ENCODE data around the gene INSYN2A. TPM values are rescaled to one million over a fixed set of nuclear protein-coding genes. Genes with fewer than 3 reads are reported as not detected.

Gene INSYN2A
- total and polyA plus RNA-seq, 2 of the 13 experiments (the other 11 are each of a cell fraction or from before 2014, with no cell fraction given), result not detected

GRCh38 chr10:127148933-127149220, 47.5 kb downstream of the INSYN2A start (continued):
- TF ChIP-seq AKAP8 (CRISPR knock-in tag; IDR thresholded peaks at IDR 0.05) (no peak), ZNF143 (CRISPR knock-in tag; IDR thresholded peaks at IDR 0.05) (no peak), ZNF777 (CRISPR knock-in tag; IDR thresholded peaks at IDR 0.05) (no peak), ZNF607 (CRISPR knock-in tag; IDR thresholded peaks at IDR 0.05; ENCODE audit: borderline replicate concordance) (no peak), ZNF704 (CRISPR knock-in tag; IDR thresholded peaks at IDR 0.05; ENCODE audit: borderline replicate concordance) (no peak), SALL2 (CRISPR knock-in tag; IDR thresholded peaks at IDR 0.05) (no peak), SAFB2 (CRISPR knock-in tag; IDR thresholded peaks at IDR 0.05; ENCODE audit: borderline replicate concordance, low read depth) (no peak)

GRCh38 chr10:127148066-127148932, 48.1 kb downstream of the INSYN2A start:
- 0 out of 5 replicates have a peak, but pooled peaks cover 1 to 6% of the 10 kb centered on the region in 2 experiments for H3K36me3 ChIP-seq (replicated peaks in 1 of 2; ENCODE audit: control insufficient read depth in 1 of 2, insufficient read depth in 2 of 2, low read length in 2 of 2)
- no peak overlapping the region for H3K27ac ChIP-seq (ENCODE audit: extremely low read length, insufficient read depth, low read length)
- no peaks in the 10 kb centered on the region for H3K9me3 ChIP-seq (ENCODE audit: low read length)
- DNase-seq (ENCODE audit: low spot score) (no peak), ATAC-seq (no peak), FAIRE-seq (no peak)
- H2AFZ ChIP-seq (ENCODE audit: low read length), result no peak overlapping the region
- POLR2A ChIA-PET, result no interaction called here
- intact Hi-C loops (cut with micrococcal nuclease; ENCODE audit: unreplicated experiment), result no loop called here
- in situ Hi-C loops (cut with HindIII; ENCODE audit: extremely low pct_ligation_motif_present, low pct_unique_long_range_greater_than_20kb), result no loop called here
- 0 out of 2 replicates have a peak, but pooled peaks cover 5% of the 10 kb centered on the region for H3K4me1 ChIP-seq (ENCODE audit: insufficient read depth, low read length)
- no peaks in the 10 kb centered on the region for H3K79me2 ChIP-seq (ENCODE audit: insufficient read depth, low read length)
- BruUV-seq (replicated peaks), result no TSS peak
- H3K27me3 ChIP-seq (ENCODE audit: control insufficient read depth in 1 of 2, insufficient read depth in 2 of 2, low read length in 2 of 2), result no peaks in the 10 kb centered on the region
- H3K9ac ChIP-seq (ENCODE audit: insufficient read depth, low read depth, low read length), result no peak overlapping the region
- no peaks in the 10 kb centered on the region for H4K20me1 ChIP-seq (ENCODE audit: insufficient read depth, low read length)
- H3K4me2 ChIP-seq (ENCODE audit: low read depth, low read length), result no peak overlapping the region
- CTCF ChIA-PET (ENCODE audit: low intra/inter-chr PET ratio, low total read pairs), result no interaction called here
- WGBS (ENCODE audit: low lambda C conversion rate), result 91% methylated on average over 15 of the region's 15 CpGs
- no peak overlapping the region for H3K4me3 ChIP-seq (replicated peaks in 1 of 3; ENCODE audit: insufficient read depth in 1 of 3, low read depth in 2 of 3, low read length in 3 of 3)
- TF ChIP-seq ZNF572 (CRISPR knock-in tag; IDR thresholded peaks at IDR 0.05) (no peak), TBX2 (CRISPR knock-in tag; IDR thresholded peaks at IDR 0.05; ENCODE audit: borderline replicate concordance) (no peak), ZNF704 (CRISPR knock-in tag; IDR thresholded peaks at IDR 0.05; ENCODE audit: borderline replicate concordance) (no peak), KAT8 (CRISPR knock-in tag; IDR thresholded peaks at IDR 0.05) (no peak), ZNF781 (CRISPR knock-in tag; IDR thresholded peaks at IDR 0.05; ENCODE audit: borderline replicate concordance, not compliant biosample characterization) (no peak), ZBTB8A (CRISPR knock-in tag; IDR thresholded peaks at IDR 0.05; ENCODE audit: borderline replicate concordance, low read depth) (no peak), ZNF274 (CRISPR knock-in tag; IDR thresholded peaks at IDR 0.05) (no peak), WIZ (CRISPR knock-in tag; IDR thresholded peaks at IDR 0.05) (no peak), POGZ (CRISPR knock-in tag; IDR thresholded peaks at IDR 0.05) (no peak), ZBTB39 (CRISPR knock-in tag; IDR thresholded peaks at IDR 0.05) (no peak), GATA4 (IDR thresholded peaks at IDR 0.05; ENCODE audit: borderline replicate concordance, low read depth) (no peak)

All from HepG2 (cell line).